Measurements from ENCODE around the gene ME3.

The ME3 gene

GRCh38 chr11:86396396-86396795 is 276.0 kb downstream of the ME3 start:
- no peak overlapping the region for H3K4me3 ChIP-seq (ENCODE audit: low read depth, low read length)
- no peak for TF ChIP-seq CTCF (IDR thresholded peaks at IDR 0.05; ENCODE audit: insufficient read depth, low read depth, low read length, missing control alignments)
- no peak for DNase-seq (ENCODE audit: low read depth)

DNA sequence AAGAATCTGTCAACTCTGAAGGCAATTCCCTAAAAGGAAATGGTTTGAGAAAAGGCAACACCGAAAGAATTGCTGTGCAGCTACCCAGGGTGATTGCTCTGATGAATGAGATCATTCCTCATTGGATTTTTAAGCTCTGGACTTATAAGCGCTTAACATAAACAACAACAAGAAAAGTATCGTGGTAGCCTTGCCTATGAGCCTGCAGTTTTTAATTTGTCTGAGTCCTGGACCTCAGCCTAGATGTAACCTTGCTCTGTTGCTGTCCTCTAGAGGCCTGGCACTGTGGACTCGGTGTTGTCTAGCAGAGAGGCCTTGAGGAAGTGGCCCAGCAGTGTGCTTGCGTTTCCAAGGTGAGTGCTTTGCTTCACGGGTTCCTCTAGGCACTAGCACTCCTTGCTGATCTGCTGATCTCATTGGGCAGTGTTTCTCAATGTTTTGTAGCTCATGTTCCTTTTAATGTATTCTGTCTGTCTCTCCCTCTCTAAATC is 277.3 kb downstream of the ME3 start:
- DNase-seq (ENCODE audit: low read depth): no peak
- TF ChIP-seq CTCF (IDR thresholded peaks at IDR 0.05; ENCODE audit: insufficient read depth, low read depth, low read length, missing control alignments): no peak
- no peak overlapping the region for H3K4me3 ChIP-seq (ENCODE audit: low read depth, low read length)

All from GM12865 (cell line).